ENCODE measurements around the gene CLDN24.

CLDN24 gene

GRCh38 chr4:183352546-183352945, 30.3 kb upstream of the CLDN24 start:
- TF ChIP-seq CTCF (IDR thresholded peaks at IDR 0.05) = no peak

GRCh38 chr4:183350317-183351071, 28.3 kb upstream of the CLDN24 start:
- TF ChIP-seq CTCF (IDR thresholded peaks at IDR 0.05) = no peak

- no peak for TF ChIP-seq CTCF (IDR thresholded peaks at IDR 0.05)
Measured at GRCh38 chr4:183349673-183350072, 27.4 kb upstream of the CLDN24 start.

- TF ChIP-seq CTCF (IDR thresholded peaks at IDR 0.05) = no peak
Measured at GRCh38 chr4:183348706-183349659, 26.8 kb upstream of the CLDN24 start.

- TF ChIP-seq CTCF (IDR thresholded peaks at IDR 0.05) = no peak
Measured at GRCh38 chr4:183348136-183348535, 25.9 kb upstream of the CLDN24 start.

GRCh38 chr4:183347566-183347965, 25.3 kb upstream of the CLDN24 start:
- TF ChIP-seq CTCF (IDR thresholded peaks at IDR 0.05) = no peak

- TF ChIP-seq CTCF (IDR thresholded peaks at IDR 0.05) = no peak
Measured at GRCh38 chr4:183347146-183347545, 24.9 kb upstream of the CLDN24 start.
